ENCODE results near the gene ARL6.
"Not testable (repeated sequence)": the region's sequence is repeated elsewhere in the genome, so short reads cannot be mapped to it uniquely, and the experiment has no call there.

Gene ARL6

DNA sequence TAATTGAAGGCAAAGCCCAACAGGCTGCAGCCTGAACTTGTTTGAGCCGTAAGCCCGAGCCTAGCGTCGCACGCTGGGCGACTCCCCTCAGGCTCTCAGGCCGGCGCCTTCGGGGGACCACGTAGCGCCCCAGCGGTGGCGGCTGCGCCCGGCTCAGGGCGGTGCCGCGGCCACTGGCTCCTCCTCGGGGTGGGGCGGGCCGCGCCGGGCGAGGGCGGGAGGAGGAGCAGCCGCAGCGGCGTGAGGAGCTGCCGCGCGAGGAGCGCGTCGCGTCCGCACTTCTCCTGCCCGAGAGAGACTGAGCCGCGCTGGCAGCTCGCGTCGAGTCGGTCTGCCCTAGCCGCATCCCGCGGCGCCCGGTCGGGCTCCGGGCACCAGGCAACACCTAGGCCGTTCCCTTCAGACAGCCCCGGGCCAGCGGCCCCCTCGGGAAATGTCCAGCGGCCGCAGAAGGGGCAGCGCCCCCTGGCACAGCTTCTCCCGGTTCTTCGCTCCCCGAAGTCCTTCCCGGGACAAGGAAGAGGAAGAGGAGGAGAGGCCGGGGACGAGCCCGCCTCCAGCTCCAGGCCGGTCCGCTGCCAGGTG lies 57.3 kb downstream of the ARL6 start, which contains the start of gene CRYBG3:
TSS of gene CRYBG3 (plus strand) at position 238 of the 585 bp plus-strand sequence. CDS start at position 434, 196 bp downstream.
- peak; percentile 66 for DNase-seq (ENCODE audit: low read depth)

- DNase-seq (ENCODE audit: low read depth): no peak
These were observed 57.8 kb downstream of the ARL6 start for GRCh38 chr3:97822359-97822775.

GRCh38 chr3:97823046-97824004 lies 58.8 kb downstream of the ARL6 start:
- no peak for DNase-seq (ENCODE audit: low read depth)

DNA sequence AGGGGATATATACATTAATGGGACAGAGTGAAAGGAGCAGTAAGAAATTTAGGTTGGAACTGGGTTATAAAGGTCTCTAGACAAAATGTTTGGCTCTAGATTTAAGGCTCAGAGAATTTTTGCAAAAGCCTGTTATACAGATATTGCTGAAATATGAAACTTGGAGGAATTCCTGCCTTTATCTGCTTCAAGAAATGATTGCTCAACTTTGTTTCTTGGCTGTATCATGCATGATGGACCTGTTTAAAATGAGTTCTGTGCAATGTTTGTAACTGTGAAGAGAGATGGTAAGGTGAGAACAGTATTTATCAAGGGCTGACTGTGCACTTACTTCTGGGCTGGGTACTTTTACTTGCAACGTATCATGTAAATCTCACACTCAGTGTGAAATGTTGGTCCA lies 60.5 kb downstream of the ARL6 start:
- DNase-seq (ENCODE audit: low read depth): no peak

- no peak for DNase-seq (ENCODE audit: low read depth)
These were observed 63.3 kb downstream of the ARL6 start for GRCh38 chr3:97827741-97828471.

GRCh38 chr3:97829198-97829597 lies 64.6 kb downstream of the ARL6 start:
- DNase-seq (ENCODE audit: low read depth): no peak

- no peak for DNase-seq (ENCODE audit: low read depth)
These were observed 66.1 kb downstream of the ARL6 start for GRCh38 chr3:97830638-97831037.

- DNase-seq (ENCODE audit: low read depth): no peak
These were observed 66.6 kb downstream of the ARL6 start for GRCh38 chr3:97831140-97831539.

GRCh38 chr3:97833184-97833583 lies 68.6 kb downstream of the ARL6 start:
- not testable (repeated sequence) for DNase-seq (ENCODE audit: low read depth)

GRCh38 chr3:97835761-97836160 lies 71.2 kb downstream of the ARL6 start:
- no peak for DNase-seq (ENCODE audit: low read depth)

- DNase-seq (ENCODE audit: low read depth): no peak
These were observed 73.8 kb downstream of the ARL6 start for GRCh38 chr3:97838393-97838792.

- no peak for DNase-seq (ENCODE audit: low read depth)
These were observed 75.4 kb downstream of the ARL6 start for GRCh38 chr3:97839944-97840343.

- no peak for DNase-seq (ENCODE audit: low read depth)
These were observed 76.7 kb downstream of the ARL6 start for GRCh38 chr3:97841304-97841703.

GRCh38 chr3:97841956-97842355 lies 77.4 kb downstream of the ARL6 start:
- DNase-seq (ENCODE audit: low read depth): no peak

DNA sequence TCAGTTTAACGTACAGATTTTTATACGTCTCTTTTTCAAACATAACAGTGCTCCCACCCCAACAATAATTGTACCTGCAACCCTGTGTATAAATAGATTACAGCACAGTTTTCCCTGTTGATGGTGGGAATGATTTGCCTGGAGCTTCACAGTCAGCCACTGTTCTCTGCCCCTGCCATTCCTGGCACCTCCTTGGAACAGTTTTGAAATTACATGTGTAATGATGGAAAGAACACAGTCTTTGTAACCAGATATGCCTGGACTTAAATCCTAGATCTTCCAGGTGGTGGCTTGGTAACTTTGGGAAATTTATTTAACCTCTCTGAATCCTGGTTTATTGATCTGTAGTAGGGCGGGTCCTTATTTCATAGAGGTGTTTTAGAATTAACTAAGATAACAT lies 84.2 kb downstream of the ARL6 start:
- no peak for DNase-seq (ENCODE audit: low read depth)

Measured in stimulated activated CD8-positive, alpha-beta memory T cell treated with anti-CD3 and anti-CD28 coated beads, Interleukin-15, amount 100 ng/mL, for 24 hours (primary cell).